Type B pancreatic cell (in vitro differentiated cells): ENCODE measurements around the gene SPATA46. TPM values are rescaled to one million over a fixed set of nuclear protein-coding genes. Genes with fewer than 3 reads are reported as not detected.

Source experiments
- DNase-seq: peaks from one replicate; pipeline ENCODE4 v3.0.0; 2021; ENCODE audit warnings: mixed read lengths; ENCODE audit not compliant: unreplicated experiment; ENCODE audit errors: extremely low spot score
- H3K27ac Mint-ChIP-seq: 2 replicates; pipeline ENCODE4 v1.8.0; 2021; ENCODE audit warnings: mild to moderate bottlenecking, mixed read lengths
- H3K27me3 Mint-ChIP-seq: 2 replicates; pipeline ENCODE4 v1.8.0; 2021; ENCODE audit warnings: mixed read lengths
- H3K36me3 Mint-ChIP-seq: 2 replicates; pipeline ENCODE4 v1.8.0; 2021; ENCODE audit warnings: mixed read lengths
- H3K4me1 Mint-ChIP-seq: one replicate; pipeline ENCODE4 v1.8.0; 2021; ENCODE audit warnings: mixed read lengths; ENCODE audit not compliant: unreplicated experiment
- H3K4me3 Mint-ChIP-seq: 2 replicates; pipeline ENCODE4 v1.8.0; 2021; ENCODE audit warnings: mild to moderate bottlenecking, mixed read lengths
- H3K9me3 Mint-ChIP-seq: 2 replicates; pipeline ENCODE4 v1.8.0; 2021; ENCODE audit warnings: mixed read lengths
- CTCF ChIP-seq: fragments of 200-600 bp; sonication (generic); conservative IDR thresholded peaks from 2 replicates; pipeline ENCODE4 v1.5.0; 2021; ENCODE audit warnings: antibody characterized with exemption, mild to moderate bottlenecking
- total RNA-seq: library from RNA; stranded (reverse); gene quantifications from 2 replicates; pipeline ENCODE4 v1.2.1, GENCODE V29; 2021; ENCODE audit warnings: low replicate concordance

Gene SPATA46
- total RNA-seq, 1 donor from 2014 or later = not detected

DNA sequence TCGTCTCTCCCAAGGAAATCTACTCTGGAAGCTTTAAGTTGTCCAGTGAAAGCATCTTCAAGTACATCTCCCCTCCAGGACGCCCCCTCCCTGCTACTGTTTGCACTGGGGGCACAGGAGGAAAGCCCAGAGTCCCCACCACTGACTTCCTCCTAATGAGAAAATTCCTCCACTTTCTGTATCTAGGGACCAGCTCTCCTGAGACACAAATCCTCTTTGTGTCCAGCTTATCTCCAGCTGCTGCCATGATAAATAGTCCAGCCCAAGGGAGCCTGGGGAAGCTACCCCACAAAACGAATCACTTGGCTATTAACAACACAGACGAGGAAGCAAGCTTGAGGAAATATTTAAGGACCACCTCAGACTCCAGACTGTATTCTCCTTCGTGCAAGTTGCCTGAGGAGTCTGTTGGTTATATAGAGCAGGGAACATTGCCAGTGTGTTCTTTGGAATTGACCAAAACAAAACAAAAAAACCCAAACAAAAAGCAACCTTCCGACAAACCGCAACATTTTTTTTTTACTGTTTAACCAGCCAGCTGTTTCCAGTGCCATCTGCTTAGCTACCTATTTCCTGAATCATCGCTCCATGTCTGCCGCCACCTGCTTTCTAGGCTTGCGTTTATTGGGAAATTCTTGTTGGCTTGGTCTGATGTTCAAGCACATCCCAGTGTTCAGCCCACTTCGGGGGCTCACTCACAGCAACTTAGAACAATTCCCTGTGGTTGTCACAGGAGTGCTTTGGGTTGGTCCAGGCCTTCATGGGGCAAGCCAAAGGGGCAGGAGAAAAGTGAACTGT is 12.6 kb upstream of the SPATA46 start:
- DNase-seq = peak; percentile 37
- Mint-ChIP-seq H3K9me3 (no peaks in the 10 kb centered on the region), H3K4me1 (peaks cover 40% of the 10 kb centered on the region), H3K36me3 (peaks cover 4% of the 10 kb centered on the region), H3K4me3 (peak overlapping the region; percentile 35), H3K27me3 (peaks cover 3% of the 10 kb centered on the region), H3K27ac (peak overlapping the region; percentile 63)
- TF ChIP-seq CTCF = no peak

DNA sequence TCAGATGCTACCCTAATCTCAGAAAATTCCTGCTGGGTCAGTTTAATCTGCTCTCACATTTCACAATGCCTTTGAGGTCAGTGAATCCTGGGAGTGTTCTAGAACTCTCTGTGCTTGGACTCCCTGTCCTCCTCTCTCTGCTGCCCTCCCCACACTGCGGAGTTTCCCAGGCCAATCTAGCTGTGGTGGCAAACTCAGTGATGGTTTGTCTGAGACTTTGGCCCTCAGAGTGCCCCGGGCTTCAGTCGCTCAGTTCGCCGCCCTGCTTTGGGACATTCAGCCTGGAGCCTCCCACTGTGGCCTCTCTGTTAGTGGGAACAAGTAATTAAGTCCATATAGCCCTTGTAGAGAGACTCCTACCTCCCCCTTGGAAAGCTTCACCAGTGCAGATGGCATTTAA is 12.0 kb upstream of the SPATA46 start:
- DNase-seq = peak; percentile 49
- Mint-ChIP-seq H3K9me3 (no peaks in the 10 kb centered on the region), H3K27ac (peak overlapping the region; percentile 63), H3K36me3 (peaks cover 8% of the 10 kb centered on the region), H3K27me3 (peaks cover 3% of the 10 kb centered on the region), H3K4me1 (peaks cover 46% of the 10 kb centered on the region), H3K4me3 (peak overlapping the region; percentile 35)
- no peak for TF ChIP-seq CTCF

- no peak for TF ChIP-seq CTCF
- peaks cover 47% of the 10 kb centered on the region for H3K4me1 Mint-ChIP-seq
Measured at GRCh38 chr1:162388083-162388594, 11.5 kb upstream of the SPATA46 start.

GRCh38 chr1:162387226-162388082 is 10.8 kb upstream of the SPATA46 start:
- TF ChIP-seq CTCF = no peak
- DNase-seq = peak; percentile 48
- H3K4me3 Mint-ChIP-seq = no peak overlapping the region
- H3K27me3 Mint-ChIP-seq = peaks cover 3% of the 10 kb centered on the region
- no peak overlapping the region for H3K27ac Mint-ChIP-seq
- H3K36me3 Mint-ChIP-seq = peaks cover 11% of the 10 kb centered on the region
- peaks cover 47% of the 10 kb centered on the region for H3K4me1 Mint-ChIP-seq
- no peaks in the 10 kb centered on the region for H3K9me3 Mint-ChIP-seq

More at GRCh38 chr1:162388083-162388594, 11.5 kb upstream of the SPATA46 start:
- peaks cover 3% of the 10 kb centered on the region for H3K27me3 Mint-ChIP-seq
- DNase-seq = peak; percentile 49
- no peak overlapping the region for H3K4me3 Mint-ChIP-seq
- H3K9me3 Mint-ChIP-seq = no peaks in the 10 kb centered on the region
- H3K36me3 Mint-ChIP-seq = peaks cover 11% of the 10 kb centered on the region
- H3K27ac Mint-ChIP-seq = no peak overlapping the region

DNA sequence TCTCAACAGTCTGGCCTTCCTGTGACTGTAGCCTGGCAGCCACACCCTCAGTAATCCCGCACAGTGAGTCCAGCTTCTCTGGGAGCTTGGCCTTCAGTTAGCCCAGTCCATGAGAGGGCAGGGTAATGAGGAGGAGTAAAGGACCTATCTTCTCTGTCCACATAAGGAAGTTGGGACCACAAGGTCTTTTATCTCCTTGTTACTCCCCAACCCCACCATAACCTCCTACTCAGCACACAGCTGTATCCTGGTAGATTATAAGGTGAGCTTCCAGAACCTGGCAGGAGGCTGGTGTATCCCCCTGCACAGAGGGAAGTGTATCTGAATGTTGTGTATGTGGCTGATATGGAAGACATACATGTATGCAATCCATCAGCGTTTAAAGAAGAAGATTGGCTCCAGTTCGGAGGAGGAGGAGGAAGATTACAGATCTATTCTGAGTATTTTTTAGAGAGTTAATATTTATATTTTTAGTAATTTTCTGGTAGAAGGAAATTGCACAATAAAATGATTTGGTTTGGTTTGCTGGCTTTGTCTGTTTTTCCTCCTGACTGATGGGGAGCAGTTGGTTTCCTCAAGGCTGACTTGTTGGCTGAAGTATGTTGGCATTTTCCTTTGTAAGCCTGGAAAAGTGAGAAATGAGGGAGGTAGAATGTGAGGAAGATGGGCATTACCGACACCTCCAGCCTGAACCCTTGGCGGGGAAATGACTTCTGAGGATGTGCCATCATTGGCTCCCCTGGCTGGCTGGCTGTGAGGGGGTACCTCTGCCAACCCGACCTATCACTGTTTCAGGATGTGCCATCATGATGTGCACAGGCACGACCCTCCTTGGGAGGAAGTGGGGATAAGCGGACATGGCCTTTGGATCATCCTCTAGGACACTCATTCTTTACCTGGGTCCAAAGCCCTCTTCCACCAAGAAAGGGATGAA is 9.9 kb upstream of the SPATA46 start:
- no peak for TF ChIP-seq CTCF
- peaks cover 3% of the 10 kb centered on the region for H3K27me3 Mint-ChIP-seq
- no peak overlapping the region for H3K4me3 Mint-ChIP-seq
- H3K36me3 Mint-ChIP-seq = peaks cover 11% of the 10 kb centered on the region
- peak; percentile 50 for DNase-seq
- no peak overlapping the region for H3K27ac Mint-ChIP-seq
- H3K9me3 Mint-ChIP-seq = peaks cover under 1% of the 10 kb centered on the region
- peaks cover 39% of the 10 kb centered on the region for H3K4me1 Mint-ChIP-seq
